OCI-LY7 (cell line): ENCODE measurements around the gene METTL3. TPM values are rescaled to one million over a fixed set of nuclear protein-coding genes. Genes with fewer than 3 reads are reported as not detected.

Experiments used
- BruUV-seq: library from RNA; stranded (reverse); fragments of 400-500 nt; replicated peaks from 2 replicates; lab custom pipeline; 2021; lab: Mats Ljungman, UMichigan
- CTCF ChIA-PET: fragments of 300-600 bp; sonication (Branson Sonifier 250); formaldehyde crosslinking; loops from one replicate; lab custom pipeline; 2022; ENCODE audit warnings: antibody characterized with exemption; ENCODE audit not compliant: unreplicated experiment; lab: Charles Lee
- POLR2A ChIA-PET: fragments of 300-600 bp; sonication (Branson Sonifier 250); formaldehyde crosslinking; loops from one replicate; lab custom pipeline; 2022; ENCODE audit warnings: antibody characterized with exemption; lab: Charles Lee
- DNase-seq: peaks from one replicate; pipeline ENCODE4 v3.0.0-alpha.2; 2015; ENCODE audit warnings: low spot score
- H2AFZ ChIP-seq: fragments of 200-600 bp; sonication (generic), shearing (Covaris generic); 2 replicates; pipeline ENCODE4 v1.6.1; 2014; ENCODE audit warnings: mild to moderate bottlenecking, antibody characterized with exemption, low read length, moderate library complexity
- H3K27ac ChIP-seq: fragments of 200-600 bp; sonication (generic); 2 replicates; pipeline ENCODE4 v1.5.1; 2014; ENCODE audit warnings: mixed run types, low read depth, mild to moderate bottlenecking, moderate library complexity, low read length, inconsistent platforms; ENCODE audit not compliant: poor library complexity, severe bottlenecking
- H3K36me3 ChIP-seq: fragments of 200-600 bp; sonication (generic); 2 replicates; pipeline ENCODE4 v1.6.1; 2014; ENCODE audit warnings: mild to moderate bottlenecking, antibody characterized with exemption, low read length, moderate library complexity, mixed read lengths; ENCODE audit not compliant: insufficient read depth
- H3K4me1 ChIP-seq: fragments of 200-600 bp; sonication (generic); 2 replicates; pipeline ENCODE4 v1.5.1; 2014; ENCODE audit warnings: mild to moderate bottlenecking, low read length; ENCODE audit not compliant: insufficient read depth, poor library complexity, severe bottlenecking
- H3K4me2 ChIP-seq: fragments of 200-600 bp; sonication (generic); 2 replicates; pipeline ENCODE4 v1.6.1; 2014; ENCODE audit warnings: mild to moderate bottlenecking, low read length
- H3K4me3 ChIP-seq: fragments of 200-600 bp; sonication (generic); 2 replicates; pipeline ENCODE4 v1.5.1; 2014; ENCODE audit warnings: mild to moderate bottlenecking, low read depth, low read length; ENCODE audit not compliant: poor library complexity, severe bottlenecking
- H3K79me2 ChIP-seq: fragments of 200-600 bp; sonication (generic); 2 replicates; pipeline ENCODE4 v1.6.1; 2016; ENCODE audit warnings: low read depth, mild to moderate bottlenecking, low read length, moderate library complexity, mixed read lengths; ENCODE audit not compliant: insufficient read depth
- H3K9me2 ChIP-seq: fragments of 200-600 bp; sonication (generic); 2 replicates; pipeline ENCODE4 v1.6.1; 2016; ENCODE audit warnings: mild to moderate bottlenecking, low read length, mixed read lengths; ENCODE audit not compliant: insufficient read depth
- H3K9me3 ChIP-seq: fragments of 200-600 bp; sonication (generic); 2 replicates; pipeline ENCODE4 v1.6.1; 2014; ENCODE audit warnings: mild to moderate bottlenecking, mixed run types, low read length, mixed read lengths
- H4K20me1 ChIP-seq: fragments of 200-600 bp; sonication (generic); 2 replicates; pipeline ENCODE4 v1.6.1; 2014; ENCODE audit warnings: mild to moderate bottlenecking, antibody characterized with exemption, low read length, moderate library complexity, mixed read lengths; ENCODE audit not compliant: insufficient read depth
- EZH2phosphoT487 ChIP-seq: fragments of 200-600 bp; sonication (generic); IDR thresholded peaks from 2 replicates; pipeline ENCODE4 v1.6.1; 2018; ENCODE audit warnings: low read depth, borderline replicate concordance, mild to moderate bottlenecking, mixed run types, antibody characterized with exemption, low read length, moderate library complexity, mixed read lengths
- intact Hi-C: fragments of 100-400 bp; cut with micrococcal nuclease; formaldehyde crosslinking; loops from one replicate; pipeline ENCODE4 v1.10.0; 2022; ENCODE audit not compliant: unreplicated experiment
- total RNA-seq, 2 experiments: library from RNA; depleted of rRNA in 1 of 2; stranded (reverse); fragments of >200 nt in 1 of 2; shearing (Covaris generic) in 1 of 2; gene quantifications; 2 replicates each; pipeline ENCODE4 v1.2.3, GENCODE V29; 2014 to 2022
- TF ChIP-seq, protein P1 (sequence below): fragments of 200-600 bp; sonication (generic); conservative IDR thresholded peaks from 2 replicates; pipeline ENCODE4 v1.5.1; 2014; ENCODE audit warnings: mild to moderate bottlenecking, antibody characterized with exemption, low read length, moderate library complexity, mixed read lengths

Gene METTL3
- total RNA-seq, 2 experiments from 2014 or later = 101 to 145 TPM

DNA sequence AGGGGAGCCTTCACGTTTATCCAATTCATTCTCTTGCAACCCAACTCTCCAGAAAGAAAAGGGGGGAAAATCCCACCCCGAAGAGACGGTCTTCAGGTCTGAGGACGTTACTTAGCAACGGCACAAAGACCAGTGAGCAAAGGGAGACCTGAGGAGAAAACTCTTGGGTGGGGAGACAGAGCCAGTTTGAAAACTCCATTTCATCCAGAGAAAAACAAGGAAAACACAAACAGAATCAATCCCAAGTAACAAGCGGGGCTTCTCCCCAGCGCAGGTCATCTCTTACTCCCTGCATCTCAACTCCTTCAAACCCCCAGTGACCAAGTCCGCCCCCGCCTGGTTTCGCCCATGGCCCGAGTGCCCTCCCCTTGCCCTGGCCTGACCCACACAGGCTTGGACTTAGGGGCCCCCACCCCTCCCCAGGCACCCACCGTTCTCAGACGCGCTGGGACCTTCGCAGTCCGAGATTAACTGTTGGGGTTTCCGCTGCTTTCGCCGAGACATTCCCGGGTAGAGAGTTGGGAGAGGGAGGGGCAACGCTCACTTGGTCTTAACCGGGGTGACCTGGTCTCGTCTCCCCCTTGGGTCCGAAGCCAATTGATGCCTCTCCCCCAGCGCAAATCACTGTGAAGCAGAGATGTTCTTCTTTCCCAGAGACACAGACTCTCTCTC, 25.4 kb upstream of the METTL3 start:
- intact Hi-C loops = no loop called here

DNA sequence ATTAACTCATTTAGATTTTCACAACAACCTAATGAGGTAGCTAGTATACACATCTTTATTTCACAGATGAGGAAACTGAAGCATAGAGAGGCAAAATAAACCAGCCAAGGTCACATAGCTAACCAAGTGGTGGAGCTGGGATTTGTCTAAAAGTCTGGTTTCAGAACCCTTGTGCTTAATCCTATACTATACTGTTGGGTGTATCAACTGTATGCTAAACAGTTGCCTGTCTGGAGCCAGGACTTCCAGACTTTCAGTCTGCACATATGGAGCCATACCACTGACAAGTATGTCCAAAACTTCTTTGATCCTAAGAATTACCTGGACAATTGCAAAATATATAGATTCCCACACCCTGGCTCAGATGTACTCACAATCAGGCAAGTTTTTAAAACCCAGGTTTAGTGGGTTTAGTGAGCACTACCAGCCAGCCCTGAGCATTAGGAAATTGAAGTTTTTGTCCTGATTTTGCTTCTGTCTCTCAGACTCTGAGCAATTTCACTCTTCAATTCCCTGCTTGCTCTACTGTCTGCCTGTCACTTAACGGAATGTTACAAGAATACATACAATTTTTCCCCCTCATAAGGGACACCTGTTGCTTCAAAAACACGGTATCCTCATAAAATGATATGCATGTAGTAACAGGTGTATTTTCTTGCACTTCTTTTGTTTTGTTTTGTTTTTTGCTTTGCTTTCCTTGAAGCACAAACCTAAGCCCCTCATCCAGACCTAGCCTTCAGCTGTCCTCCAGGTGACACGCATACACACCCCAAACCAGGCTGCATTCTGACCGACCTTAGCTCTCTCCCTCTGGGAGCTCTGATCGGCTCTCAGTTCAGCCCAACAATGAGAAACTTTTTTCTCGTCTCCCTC, 24.6 kb upstream of the METTL3 start:
- no peaks in the 10 kb centered on the region for H3K36me3 ChIP-seq
- no peak for DNase-seq
- no peak overlapping the region for H3K4me3 ChIP-seq
- no peaks in the 10 kb centered on the region for H3K9me3 ChIP-seq
- TF ChIP-seq, protein P1, sequence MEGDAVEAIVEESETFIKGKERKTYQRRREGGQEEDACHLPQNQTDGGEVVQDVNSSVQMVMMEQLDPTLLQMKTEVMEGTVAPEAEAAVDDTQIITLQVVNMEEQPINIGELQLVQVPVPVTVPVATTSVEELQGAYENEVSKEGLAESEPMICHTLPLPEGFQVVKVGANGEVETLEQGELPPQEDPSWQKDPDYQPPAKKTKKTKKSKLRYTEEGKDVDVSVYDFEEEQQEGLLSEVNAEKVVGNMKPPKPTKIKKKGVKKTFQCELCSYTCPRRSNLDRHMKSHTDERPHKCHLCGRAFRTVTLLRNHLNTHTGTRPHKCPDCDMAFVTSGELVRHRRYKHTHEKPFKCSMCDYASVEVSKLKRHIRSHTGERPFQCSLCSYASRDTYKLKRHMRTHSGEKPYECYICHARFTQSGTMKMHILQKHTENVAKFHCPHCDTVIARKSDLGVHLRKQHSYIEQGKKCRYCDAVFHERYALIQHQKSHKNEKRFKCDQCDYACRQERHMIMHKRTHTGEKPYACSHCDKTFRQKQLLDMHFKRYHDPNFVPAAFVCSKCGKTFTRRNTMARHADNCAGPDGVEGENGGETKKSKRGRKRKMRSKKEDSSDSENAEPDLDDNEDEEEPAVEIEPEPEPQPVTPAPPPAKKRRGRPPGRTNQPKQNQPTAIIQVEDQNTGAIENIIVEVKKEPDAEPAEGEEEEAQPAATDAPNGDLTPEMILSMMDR = no peak
- TF ChIP-seq EZH2phosphoT487 = no peak
- H3K9me2 ChIP-seq = no peaks in the 10 kb centered on the region
- H4K20me1 ChIP-seq = no peaks in the 10 kb centered on the region
- H3K27ac ChIP-seq = no peak overlapping the region
- no peak overlapping the region for H2AFZ ChIP-seq
- POLR2A ChIA-PET = interaction anchor here (1.1 to 1.4 kb wide), 2 partner anchors 9 to 10 kb away, joined by 3 to 5 read pairs; partner anchors contain the start of gene SALL2
- H3K4me1 ChIP-seq = peaks cover 23% of the 10 kb centered on the region
- no TSS peak for BruUV-seq
- H3K4me2 ChIP-seq = no peak overlapping the region
- CTCF ChIA-PET = no interaction called here
- intact Hi-C loops = no loop called here
- H3K79me2 ChIP-seq = no peaks in the 10 kb centered on the region

More for the DNA sequence above, 25.4 kb upstream of the METTL3 start:
- TF ChIP-seq EZH2phosphoT487 = no peak
- TF ChIP-seq, protein P1 = no peak
- no peak overlapping the region for H3K27ac ChIP-seq
- no peak overlapping the region for H2AFZ ChIP-seq
- no peaks in the 10 kb centered on the region for H3K9me2 ChIP-seq
- DNase-seq = no peak
- no peaks in the 10 kb centered on the region for H3K36me3 ChIP-seq
- BruUV-seq = no TSS peak
- H3K4me2 ChIP-seq = no peak overlapping the region
- ChIA-PET CTCF (no interaction called here), POLR2A (interaction anchor here (0.6 to 1.4 kb wide), 4 partner anchors 8 to 38 kb away, joined by 4 to 7 read pairs (median 4); partner anchors contain the start of gene SALL2)
- peaks cover 23% of the 10 kb centered on the region for H3K4me1 ChIP-seq
- no peaks in the 10 kb centered on the region for H4K20me1 ChIP-seq
- no peaks in the 10 kb centered on the region for H3K9me3 ChIP-seq
- H3K79me2 ChIP-seq = no peaks in the 10 kb centered on the region
- no peak overlapping the region for H3K4me3 ChIP-seq
